ENCODE data around the gene SRSF10.
A peak's percentile ranks its signal among the peaks of the same experiment; 100 is the strongest.
"Not testable (repeated sequence)": the region's sequence is repeated elsewhere in the genome, so short reads cannot be mapped to it uniquely, and the experiment has no call there.

The SRSF10 gene

GRCh38 chr1:23979881-23980727, at the start of gene SRSF10:
Gene SRSF10 (minus strand): TSS chr1:23980327. CDS start chr1:23980255, 72 bp downstream.
- peak; percentile 99 for DNase-seq

GRCh38 chr1:24027838-24028468, 47.8 kb upstream of the SRSF10 start:
- DNase-seq = peak; percentile 36

GRCh38 chr1:24022581-24023361, 42.6 kb upstream of the SRSF10 start:
- no peak for DNase-seq

- no peak for DNase-seq
Measured at GRCh38 chr1:24021403-24022266, 41.5 kb upstream of the SRSF10 start.

- no peak for DNase-seq
Measured at GRCh38 chr1:24020470-24020869, 40.3 kb upstream of the SRSF10 start.

- DNase-seq = no peak
Measured at GRCh38 chr1:24020025-24020424, 39.9 kb upstream of the SRSF10 start.

- no peak for DNase-seq
Measured at GRCh38 chr1:24018611-24019580, 38.8 kb upstream of the SRSF10 start.

GRCh38 chr1:24015221-24016210, 35.4 kb upstream of the SRSF10 start:
- DNase-seq = no peak

- DNase-seq = not testable (repeated sequence)
Measured at GRCh38 chr1:24012878-24013277, 32.8 kb upstream of the SRSF10 start.

- no peak for DNase-seq
Measured at GRCh38 chr1:24010650-24011049, 30.5 kb upstream of the SRSF10 start.

GRCh38 chr1:24009406-24009805, 29.3 kb upstream of the SRSF10 start:
- DNase-seq = no peak

GRCh38 chr1:24008574-24009184, 28.6 kb upstream of the SRSF10 start:
- not testable (repeated sequence) for DNase-seq

GRCh38 chr1:24007079-24007478, 27.0 kb upstream of the SRSF10 start:
- no peak for DNase-seq

- no peak for DNase-seq
Measured at GRCh38 chr1:24005163-24005562, 25.0 kb upstream of the SRSF10 start.

GRCh38 chr1:24004132-24004531, 24.0 kb upstream of the SRSF10 start:
- no peak for DNase-seq

GRCh38 chr1:24003331-24003972, 23.3 kb upstream of the SRSF10 start:
- no peak for DNase-seq

GRCh38 chr1:24002695-24003094, 22.6 kb upstream of the SRSF10 start:
- DNase-seq = no peak

- no peak for DNase-seq
Measured at GRCh38 chr1:23999156-23999671, 19.1 kb upstream of the SRSF10 start.

GRCh38 chr1:23997812-23998211, 17.7 kb upstream of the SRSF10 start:
- DNase-seq = no peak

Measured in CD4-positive, alpha-beta T cell treated with Interleukin-10 for 1 hour (primary cell).